ENCODE data around the gene KDM2B. TPM values are rescaled to one million over a fixed set of nuclear protein-coding genes. Genes with fewer than 3 reads are reported as not detected.

KDM2B gene
- total RNA-seq, 1 donor from 2014 or later, result 21.3 TPM

DNA sequence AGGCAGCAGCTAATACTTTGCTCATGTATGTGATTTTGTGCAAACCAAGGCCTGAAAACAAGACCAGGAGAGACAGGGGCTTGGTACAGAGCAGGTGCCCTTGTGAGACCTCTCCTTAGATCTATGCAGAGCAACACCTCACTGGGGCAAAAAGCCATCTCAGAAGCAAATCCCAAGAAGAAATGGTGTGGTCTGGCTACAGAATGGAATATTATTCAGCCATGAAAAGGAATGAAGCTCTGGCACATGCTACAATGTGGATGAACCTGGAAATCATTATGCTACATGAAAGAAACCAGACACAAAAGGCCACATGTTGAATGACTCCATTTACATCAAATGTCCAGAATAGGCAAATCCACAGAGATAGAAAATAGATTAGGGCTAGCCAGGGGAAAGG lies 61.6 kb downstream of the KDM2B start:
- H3K36me3 Mint-ChIP-seq (ENCODE audit: low read depth), result peaks cover 4% of the 10 kb centered on the region

DNA sequence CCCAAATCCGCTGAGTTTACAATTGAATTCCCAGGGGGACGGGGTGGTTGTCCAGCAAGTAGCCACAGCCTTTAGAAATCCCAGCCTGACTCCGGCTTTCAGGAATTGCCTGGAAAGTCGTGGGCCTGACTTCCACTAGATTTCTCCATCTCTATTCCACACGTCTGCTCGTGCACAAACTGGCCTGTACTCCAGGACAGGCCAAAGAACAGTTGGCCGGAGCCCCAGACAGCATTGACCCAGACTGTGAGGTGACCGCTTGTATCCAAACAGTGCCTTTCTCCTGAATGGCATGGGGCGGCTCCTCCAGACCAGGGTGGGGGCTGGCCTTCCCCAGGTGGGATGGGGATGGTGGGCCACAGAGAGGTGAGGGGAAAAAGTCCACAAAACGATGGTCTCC lies 62.2 kb downstream of the KDM2B start:
- Mint-ChIP-seq H3K27ac (ENCODE audit: unreplicated experiment) (no peak overlapping the region), H3K36me3 (ENCODE audit: low read depth) (peaks cover 1% of the 10 kb centered on the region), H3K4me3 (ENCODE audit: unreplicated experiment) (no peak overlapping the region), H3K27me3 (ENCODE audit: low read depth) (no peaks in the 10 kb centered on the region), H3K9me3 (ENCODE audit: low read depth) (no peaks in the 10 kb centered on the region), H3K4me1 (ENCODE audit: low read depth) (peaks cover 4% of the 10 kb centered on the region)
- TF ChIP-seq, protein P1, sequence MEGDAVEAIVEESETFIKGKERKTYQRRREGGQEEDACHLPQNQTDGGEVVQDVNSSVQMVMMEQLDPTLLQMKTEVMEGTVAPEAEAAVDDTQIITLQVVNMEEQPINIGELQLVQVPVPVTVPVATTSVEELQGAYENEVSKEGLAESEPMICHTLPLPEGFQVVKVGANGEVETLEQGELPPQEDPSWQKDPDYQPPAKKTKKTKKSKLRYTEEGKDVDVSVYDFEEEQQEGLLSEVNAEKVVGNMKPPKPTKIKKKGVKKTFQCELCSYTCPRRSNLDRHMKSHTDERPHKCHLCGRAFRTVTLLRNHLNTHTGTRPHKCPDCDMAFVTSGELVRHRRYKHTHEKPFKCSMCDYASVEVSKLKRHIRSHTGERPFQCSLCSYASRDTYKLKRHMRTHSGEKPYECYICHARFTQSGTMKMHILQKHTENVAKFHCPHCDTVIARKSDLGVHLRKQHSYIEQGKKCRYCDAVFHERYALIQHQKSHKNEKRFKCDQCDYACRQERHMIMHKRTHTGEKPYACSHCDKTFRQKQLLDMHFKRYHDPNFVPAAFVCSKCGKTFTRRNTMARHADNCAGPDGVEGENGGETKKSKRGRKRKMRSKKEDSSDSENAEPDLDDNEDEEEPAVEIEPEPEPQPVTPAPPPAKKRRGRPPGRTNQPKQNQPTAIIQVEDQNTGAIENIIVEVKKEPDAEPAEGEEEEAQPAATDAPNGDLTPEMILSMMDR (IDR thresholded peaks at IDR 0.05), result no peak
- no peak for DNase-seq (ENCODE audit: low spot score)

More for the DNA sequence above, 61.6 kb downstream of the KDM2B start:
- peaks cover 4% of the 10 kb centered on the region for H3K4me1 Mint-ChIP-seq (ENCODE audit: low read depth)
- DNase-seq (ENCODE audit: low spot score), result no peak
- no peak overlapping the region for H3K27ac Mint-ChIP-seq (ENCODE audit: unreplicated experiment)
- no peak overlapping the region for H3K4me3 Mint-ChIP-seq (ENCODE audit: unreplicated experiment)
- no peaks in the 10 kb centered on the region for H3K9me3 Mint-ChIP-seq (ENCODE audit: low read depth)
- TF ChIP-seq, protein P1 (IDR thresholded peaks at IDR 0.05), result no peak
- H3K27me3 Mint-ChIP-seq (ENCODE audit: low read depth), result no peaks in the 10 kb centered on the region

DNA sequence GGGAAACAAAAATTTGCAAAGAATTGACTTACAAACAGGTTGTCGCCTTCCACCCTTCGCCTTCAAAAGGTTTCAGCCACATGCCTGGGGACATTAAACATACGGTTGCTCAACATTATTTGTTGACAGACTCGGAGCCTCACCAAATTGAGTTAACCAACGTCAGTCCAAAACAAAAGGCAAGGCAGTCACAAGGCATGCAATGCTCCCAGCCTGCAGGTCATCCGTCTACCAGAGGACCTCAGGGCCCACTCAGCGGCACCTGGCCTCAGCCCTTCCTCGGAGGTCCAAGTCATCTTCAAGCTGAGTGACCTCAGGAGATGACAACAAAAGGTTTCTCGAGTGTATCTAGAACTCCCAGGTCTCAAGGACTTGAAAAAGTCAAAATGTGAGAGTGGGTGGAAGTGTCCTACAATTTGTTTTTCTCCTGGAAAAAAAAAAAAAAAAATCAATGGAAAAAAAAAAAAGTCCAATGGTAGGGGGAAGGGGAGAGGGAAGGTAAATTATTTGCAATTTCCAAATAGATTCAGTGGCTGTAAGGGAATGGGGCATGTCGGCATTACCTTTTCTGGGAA lies 64.3 kb downstream of the KDM2B start:
- no peak overlapping the region for H3K27ac Mint-ChIP-seq (ENCODE audit: unreplicated experiment)
- H3K4me3 Mint-ChIP-seq (ENCODE audit: unreplicated experiment), result no peak overlapping the region
- peaks cover 2% of the 10 kb centered on the region for H3K36me3 Mint-ChIP-seq (ENCODE audit: low read depth)
- no peaks in the 10 kb centered on the region for H3K9me3 Mint-ChIP-seq (ENCODE audit: low read depth)
- no peaks in the 10 kb centered on the region for H3K27me3 Mint-ChIP-seq (ENCODE audit: low read depth)
- no peak for DNase-seq (ENCODE audit: low spot score)
- TF ChIP-seq, protein P1 (IDR thresholded peaks at IDR 0.05), result no peak
- peaks cover 4% of the 10 kb centered on the region for H3K4me1 Mint-ChIP-seq (ENCODE audit: low read depth)

DNA sequence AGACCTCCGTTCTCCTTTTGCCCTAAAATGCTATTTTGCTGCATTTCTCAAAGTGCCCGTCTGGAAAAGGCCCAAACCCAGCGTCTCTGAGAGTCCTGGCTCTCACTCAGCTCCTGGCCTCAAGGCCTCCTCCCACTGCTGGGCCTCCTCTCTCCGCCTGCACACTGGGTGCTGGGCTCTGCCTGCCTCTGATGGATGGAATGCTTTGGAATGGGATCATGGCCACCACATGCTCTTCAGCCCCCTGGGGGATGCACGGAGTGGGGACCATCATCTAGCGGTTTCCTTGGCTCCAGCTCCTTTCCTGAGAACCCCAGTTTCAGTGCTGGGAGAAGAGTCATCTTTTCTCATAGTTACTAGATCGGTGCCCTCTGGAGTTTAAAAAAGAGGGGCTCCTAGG lies 65.2 kb downstream of the KDM2B start:
- TF ChIP-seq, protein P1 (IDR thresholded peaks at IDR 0.05), result no peak
- no peaks in the 10 kb centered on the region for H3K4me1 Mint-ChIP-seq (ENCODE audit: low read depth)

DNA sequence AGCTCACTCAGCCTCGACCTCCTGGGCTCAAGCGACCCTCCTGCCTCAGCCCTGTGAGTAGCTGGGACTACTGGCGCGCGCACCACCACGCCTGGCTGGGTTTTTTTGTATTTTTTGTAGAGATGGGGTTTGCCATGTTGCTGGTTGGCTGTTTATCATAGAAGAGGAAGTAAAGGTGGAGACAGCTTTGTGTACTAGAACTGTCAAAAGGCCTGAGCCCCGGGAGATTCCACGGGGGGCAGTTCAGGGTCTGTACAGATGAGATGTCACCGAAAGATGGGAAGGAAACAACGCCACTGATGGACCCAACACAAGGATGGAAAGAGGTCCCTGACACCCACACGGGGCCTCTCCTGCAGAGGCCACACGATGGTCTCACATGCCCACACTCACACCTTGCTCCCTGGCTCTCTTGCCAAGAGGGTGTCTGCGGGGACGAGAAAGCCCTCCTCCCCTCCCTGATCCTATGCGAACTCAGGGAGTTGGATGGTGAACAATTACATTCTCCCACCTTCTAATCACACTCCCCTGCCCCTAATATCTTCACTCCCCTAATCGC lies 66.6 kb downstream of the KDM2B start:
- H3K4me3 Mint-ChIP-seq (ENCODE audit: unreplicated experiment), result no peak overlapping the region
- H3K27me3 Mint-ChIP-seq (ENCODE audit: low read depth), result no peaks in the 10 kb centered on the region

More for the DNA sequence above, 65.2 kb downstream of the KDM2B start:
- H3K27me3 Mint-ChIP-seq (ENCODE audit: low read depth), result no peaks in the 10 kb centered on the region
- peaks cover 2% of the 10 kb centered on the region for H3K36me3 Mint-ChIP-seq (ENCODE audit: low read depth)
- H3K27ac Mint-ChIP-seq (ENCODE audit: unreplicated experiment), result no peak overlapping the region
- no peaks in the 10 kb centered on the region for H3K9me3 Mint-ChIP-seq (ENCODE audit: low read depth)
- no peak for DNase-seq (ENCODE audit: low spot score)
- no peak overlapping the region for H3K4me3 Mint-ChIP-seq (ENCODE audit: unreplicated experiment)

More for the DNA sequence above, 66.6 kb downstream of the KDM2B start:
- no peaks in the 10 kb centered on the region for H3K4me1 Mint-ChIP-seq (ENCODE audit: low read depth)
- H3K36me3 Mint-ChIP-seq (ENCODE audit: low read depth), result peaks cover 2% of the 10 kb centered on the region
- H3K9me3 Mint-ChIP-seq (ENCODE audit: low read depth), result no peaks in the 10 kb centered on the region
- TF ChIP-seq, protein P1 (IDR thresholded peaks at IDR 0.05), result no peak
- no peak for DNase-seq (ENCODE audit: low spot score)
- H3K27ac Mint-ChIP-seq (ENCODE audit: unreplicated experiment), result no peak overlapping the region

All from chondrocyte (in vitro differentiated cells).